Erythroblast (primary cell): ENCODE measurements around the gene ZMIZ1.

ENCODE experiments used
- GATA1 ChIP-seq: IDR thresholded peaks from 2 replicates; pipeline ENCODE4 v1.6.1; 2011; ENCODE audit warnings: low read depth, mild to moderate bottlenecking, control low read depth, low read length, moderate library complexity
- POLR2A ChIP-seq: IDR thresholded peaks from 2 replicates; pipeline ENCODE4 v1.6.1; 2011; ENCODE audit warnings: mild to moderate bottlenecking, low read length

DNA sequence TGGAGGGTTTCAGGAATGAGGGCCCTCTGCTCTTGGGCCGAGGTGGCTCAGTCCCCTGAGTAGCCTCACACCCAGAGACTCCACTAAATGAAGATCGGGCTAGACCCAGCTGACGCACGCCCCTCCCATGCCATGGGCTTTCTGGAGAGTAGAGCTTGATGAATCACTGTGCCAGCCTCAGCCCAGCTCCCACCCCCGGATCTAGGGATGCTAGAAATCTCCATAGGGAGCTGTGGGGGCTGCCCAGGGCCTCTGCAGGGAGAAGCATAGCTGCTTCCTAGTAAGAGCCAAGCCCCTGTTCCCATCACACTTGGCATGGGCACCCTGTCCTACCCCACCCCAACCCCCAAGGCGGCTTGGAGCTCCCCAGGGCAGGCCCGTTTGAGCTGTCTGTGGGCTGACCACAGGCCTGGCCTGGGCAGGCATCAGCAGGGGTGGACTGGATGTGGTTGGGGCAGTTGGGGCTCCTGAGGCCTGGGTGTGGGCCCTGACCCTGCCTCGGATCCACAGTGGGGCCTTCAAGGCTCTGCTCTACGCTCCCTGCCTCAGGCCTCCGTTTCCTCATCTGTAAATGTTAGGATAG is 121.2 kb downstream of the ZMIZ1 start:
- TF ChIP-seq POLR2A (no peak), GATA1 (no peak)
